PC-3 (cell line): Measurements from ENCODE around the gene RNF225. TPM values are rescaled to one million over a fixed set of nuclear protein-coding genes. Genes with fewer than 3 reads are reported as not detected.

Experiments used
- ATAC-seq: fragments of 200-7000 bp; cut with Tn5 transposase; 2 replicates; pipeline ENCODE4 v1.9.1; 2020; ENCODE audit warnings: mild to moderate bottlenecking, moderate library complexity
- BruUV-seq: library from RNA; stranded (reverse); fragments of 400-500 nt; replicated peaks from 2 replicates; lab custom pipeline; 2021; lab: Mats Ljungman, UMichigan
- CTCF ChIA-PET: fragments of 300-600 bp; sonication (Branson Sonifier 250); formaldehyde crosslinking; loops from one replicate; lab custom pipeline; 2022; ENCODE audit warnings: antibody characterized with exemption; lab: Charles Lee
- POLR2A ChIA-PET: fragments of 300-600 bp; sonication (Branson Sonifier 250); formaldehyde crosslinking; loops from one replicate; lab custom pipeline; 2022; ENCODE audit warnings: antibody characterized with exemption; ENCODE audit not compliant: unreplicated experiment; lab: Charles Lee
- DNase-seq: peaks from one replicate; pipeline ENCODE4 v3.0.0-alpha.2; 2015
- H2AFZ ChIP-seq: fragments of 300-600 bp; sonication (generic); 2 replicates; pipeline ENCODE4 v1.6.0; 2016; ENCODE audit warnings: antibody characterized with exemption, low read length
- H3F3A ChIP-seq: fragments of 300-600 bp; sonication (generic); one replicate; pipeline ENCODE4 v1.6.0; 2017; ENCODE audit warnings: antibody characterized with exemption, low read length, control low read depth, mild to moderate bottlenecking; ENCODE audit not compliant: unreplicated experiment
- H3K27ac ChIP-seq: fragments of 300-600 bp; sonication (generic); 2 replicates; pipeline ENCODE4 v1.5.1; 2016; ENCODE audit warnings: mild to moderate bottlenecking, low read length
- H3K27me3 ChIP-seq: fragments of 300-600 bp; sonication (generic); 2 replicates; pipeline ENCODE4 v1.6.1; 2016; ENCODE audit warnings: low read length, mixed read lengths
- H3K36me3 ChIP-seq: fragments of 300-600 bp; sonication (generic); 2 replicates; pipeline ENCODE4 v1.6.1; 2016; ENCODE audit warnings: low read depth, mixed run types, low read length, mixed read lengths
- H3K4me1 ChIP-seq: fragments of 300-600 bp; sonication (generic); 2 replicates; pipeline ENCODE4 v1.5.1; 2016; ENCODE audit warnings: low read length; ENCODE audit not compliant: insufficient read depth
- H3K4me2 ChIP-seq: fragments of 300-600 bp; sonication (generic); 2 replicates; pipeline ENCODE4 v1.6.0; 2016; ENCODE audit warnings: low read length
- H3K4me3 ChIP-seq: fragments of 300-600 bp; sonication (generic); 2 replicates; pipeline ENCODE4 v1.5.1; 2016; ENCODE audit warnings: mild to moderate bottlenecking, low read length, mixed read lengths
- H3K79me2 ChIP-seq: fragments of 300-600 bp; sonication (generic); 2 replicates; pipeline ENCODE4 v1.6.1; 2017; ENCODE audit warnings: low read length, mixed read lengths
- H3K9ac ChIP-seq: fragments of 300-600 bp; sonication (generic); 2 replicates; pipeline ENCODE4 v1.6.0; 2016; ENCODE audit warnings: mild to moderate bottlenecking, low read length
- H3K9me2 ChIP-seq: fragments of 300-600 bp; sonication (generic); replicated peaks from 2 replicates; pipeline ENCODE4 v1.6.1; 2016; ENCODE audit warnings: mixed run types, low read length, mixed read lengths
- H3K9me3 ChIP-seq: fragments of 300-600 bp; sonication (generic); 2 replicates; pipeline ENCODE4 v1.6.1; 2016; ENCODE audit warnings: low read length, mixed read lengths
- H4K20me1 ChIP-seq: fragments of 300-600 bp; sonication (generic); 2 replicates; pipeline ENCODE4 v1.6.1; 2016; ENCODE audit warnings: low read length, mixed read lengths
- CTCF ChIP-seq: fragments of 300-600 bp; sonication (generic); conservative IDR thresholded peaks from 2 replicates; pipeline ENCODE4 v1.5.1; 2017; ENCODE audit warnings: antibody characterized with exemption, low read depth, mild to moderate bottlenecking, low read length
- EZH2 ChIP-seq: fragments of 300-600 bp; sonication (generic); IDR thresholded peaks from one replicate; pipeline ENCODE4 v1.6.1; 2017; ENCODE audit warnings: antibody characterized with exemption, mild to moderate bottlenecking, low read length; ENCODE audit not compliant: unreplicated experiment
- EZH2phosphoT487 ChIP-seq: fragments of 300-600 bp; sonication (generic); IDR thresholded peaks from 2 replicates; pipeline ENCODE4 v1.6.1; 2018; ENCODE audit warnings: mild to moderate bottlenecking, antibody characterized with exemption, low read length, borderline replicate concordance
- intact Hi-C: fragments of 100-400 bp; cut with micrococcal nuclease; formaldehyde crosslinking; loops from 2 replicates; pipeline ENCODE4 v1.9.0; 2023
- total RNA-seq: library from RNA; depleted of rRNA; stranded (reverse); fragments of >200 nt; gene quantifications from 2 replicates; pipeline ENCODE4 v1.2.3, GENCODE V29; 2014

RNF225 gene
- total RNA-seq, 1 experiment from 2014 or later = 2.2 TPM

- intact Hi-C loops = no loop called here
Measured at GRCh38 chr19:58379246-58379645, 16.2 kb upstream of the RNF225 start.

GRCh38 chr19:58380037-58380661 lies 15.3 kb upstream of the RNF225 start:
- Histone ChIP-seq H3K4me2 (peak overlapping the region; percentile 92), H3K9me2 (no peaks in the 10 kb centered on the region), H3K27me3 (no peaks in the 10 kb centered on the region), H3K9ac (peak overlapping the region; percentile 90), H3K4me1 (peaks cover 15% of the 10 kb centered on the region), H3K79me2 (peaks cover 14% of the 10 kb centered on the region), H3K36me3 (no peaks in the 10 kb centered on the region), H4K20me1 (no peaks in the 10 kb centered on the region), H2AFZ (peak overlapping the region; percentile 71), H3F3A (no peaks in the 10 kb centered on the region), H3K9me3 (no peaks in the 10 kb centered on the region), H3K27ac (peak overlapping the region; percentile 73; the same call in 1 of the 2 replicates), H3K4me3 (peak overlapping the region; percentile 79)
- TF ChIP-seq EZH2phosphoT487 (no peak), CTCF (no peak), EZH2 (no peak)
- intact Hi-C loops = loop anchor here (1.0 to 2.0 kb wide), 3 partner anchors 53 to 75 kb away; partner anchors contain the start of genes ERVK3-1 and ZNF324B
- peak; percentile 1 for ATAC-seq
- DNase-seq = no peak
- BruUV-seq = TSS peak; percentile 27
- CTCF ChIA-PET = interaction anchor here (0.6 kb wide), 1 partner anchor 23 kb away, joined by 3 read pairs; no protein-coding TSS in a partner anchor
- POLR2A ChIA-PET = no interaction called here

More at GRCh38 chr19:58379246-58379645, 16.2 kb upstream of the RNF225 start:
- H3K36me3 ChIP-seq = no peaks in the 10 kb centered on the region
- H3K9me3 ChIP-seq = no peaks in the 10 kb centered on the region
- no TSS peak for BruUV-seq
- CTCF ChIA-PET = no interaction called here
- H3K79me2 ChIP-seq = peaks cover 13% of the 10 kb centered on the region
- POLR2A ChIA-PET = no interaction called here
- H3K9ac ChIP-seq = no peak overlapping the region
- peak overlapping the region; percentile 92 for H3K4me2 ChIP-seq
- DNase-seq (no peak), ATAC-seq (no peak)
- peaks cover 15% of the 10 kb centered on the region for H3K4me1 ChIP-seq
- no peaks in the 10 kb centered on the region for H3F3A ChIP-seq
- TF ChIP-seq CTCF (no peak), EZH2 (no peak), EZH2phosphoT487 (no peak)
- no peak overlapping the region; the same call in 1 of the 2 replicates for H3K4me3 ChIP-seq
- no peaks in the 10 kb centered on the region for H3K27me3 ChIP-seq
- no peaks in the 10 kb centered on the region for H3K9me2 ChIP-seq
- no peaks in the 10 kb centered on the region for H4K20me1 ChIP-seq
- no peak overlapping the region for H3K27ac ChIP-seq
- H2AFZ ChIP-seq = no peak overlapping the region
